ENCODE measurements around the gene AHRR. TPM values are rescaled to one million over a fixed set of nuclear protein-coding genes. Genes with fewer than 3 reads are reported as not detected.
A peak's percentile ranks its signal among the peaks of the same experiment; 100 is the strongest.

AHRR gene
- total and polyA plus RNA-seq, 8 donors, result 0.63 to 47.8 (median 1.1) TPM; not detected in 1

DNA sequence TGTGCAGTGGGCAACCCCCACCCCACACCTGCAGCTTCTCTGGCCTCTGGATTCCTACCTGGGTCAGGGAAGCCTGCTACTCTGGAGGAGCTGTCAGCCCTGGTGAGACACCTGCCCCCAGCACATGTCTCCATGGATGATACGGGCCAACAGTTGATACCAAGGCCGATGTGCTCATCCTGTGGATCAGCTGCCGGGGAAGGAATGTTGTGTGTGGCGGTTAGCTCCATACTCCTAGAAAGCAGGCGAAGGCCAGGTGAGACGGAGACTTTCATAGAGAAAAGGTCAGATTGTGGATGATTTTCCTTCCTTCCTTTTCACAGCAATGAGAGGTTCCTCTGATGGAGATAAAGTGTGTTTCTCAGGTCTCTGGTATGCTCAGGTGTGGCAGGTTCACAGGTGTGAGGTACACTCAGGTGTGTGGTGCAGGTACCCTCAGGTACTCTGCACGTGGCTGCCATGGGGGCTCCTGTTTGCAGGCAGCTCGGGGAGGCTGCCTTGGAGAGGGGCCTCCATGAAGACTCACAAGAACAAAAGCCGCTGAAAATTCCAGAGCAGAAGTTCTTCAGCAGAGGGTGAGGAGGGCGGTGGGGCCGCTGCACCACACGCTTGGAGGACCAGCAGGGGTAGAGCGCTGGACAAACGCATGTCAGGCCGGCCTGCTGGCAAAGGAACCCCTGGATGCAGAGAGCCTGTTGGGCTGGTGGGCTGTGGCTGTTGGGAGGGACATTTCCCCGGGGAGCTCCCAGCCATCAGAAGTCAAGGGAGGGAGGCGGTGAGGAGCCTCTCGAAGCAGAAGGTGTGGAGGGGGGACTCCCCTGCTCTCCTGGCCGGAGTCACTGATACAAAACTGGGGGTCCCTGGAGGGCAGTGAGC lies 5.1 kb upstream of the AHRR start:
- Histone ChIP-seq H3K27ac (no peak overlapping the region), H3K4me1 (peaks cover 12 to 26% (median 14%) of the 10 kb centered on the region in 4 donors), H3K27me3 (peaks cover 9 to 34% (median 32%) of the 10 kb centered on the region in 3 donors), H3K4me3 (no peak overlapping the region), H3K36me3 (peaks cover 10 to 60% (median 59%) of the 10 kb centered on the region in 4 donors), H3K9me3 (no peaks in the 10 kb centered on the region)
- TF ChIP-seq EP300 (IDR thresholded peaks at IDR 0.05) (no peak), POLR2AphosphoS5 (IDR thresholded peaks at IDR 0.05) (no peak), POLR2A (IDR thresholded peaks at IDR 0.05) (no peak)
- TF ChIP-seq, protein P1, sequence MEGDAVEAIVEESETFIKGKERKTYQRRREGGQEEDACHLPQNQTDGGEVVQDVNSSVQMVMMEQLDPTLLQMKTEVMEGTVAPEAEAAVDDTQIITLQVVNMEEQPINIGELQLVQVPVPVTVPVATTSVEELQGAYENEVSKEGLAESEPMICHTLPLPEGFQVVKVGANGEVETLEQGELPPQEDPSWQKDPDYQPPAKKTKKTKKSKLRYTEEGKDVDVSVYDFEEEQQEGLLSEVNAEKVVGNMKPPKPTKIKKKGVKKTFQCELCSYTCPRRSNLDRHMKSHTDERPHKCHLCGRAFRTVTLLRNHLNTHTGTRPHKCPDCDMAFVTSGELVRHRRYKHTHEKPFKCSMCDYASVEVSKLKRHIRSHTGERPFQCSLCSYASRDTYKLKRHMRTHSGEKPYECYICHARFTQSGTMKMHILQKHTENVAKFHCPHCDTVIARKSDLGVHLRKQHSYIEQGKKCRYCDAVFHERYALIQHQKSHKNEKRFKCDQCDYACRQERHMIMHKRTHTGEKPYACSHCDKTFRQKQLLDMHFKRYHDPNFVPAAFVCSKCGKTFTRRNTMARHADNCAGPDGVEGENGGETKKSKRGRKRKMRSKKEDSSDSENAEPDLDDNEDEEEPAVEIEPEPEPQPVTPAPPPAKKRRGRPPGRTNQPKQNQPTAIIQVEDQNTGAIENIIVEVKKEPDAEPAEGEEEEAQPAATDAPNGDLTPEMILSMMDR (IDR thresholded peaks at IDR 0.05), result no peak
- DNase-seq, result no peak
- intact Hi-C loops (cut with DNase I; ENCODE audit: low total_unique reads), result no loop called here
- WGBS, 5 donors, result 83 to 89% (median 89%) methylated on average over 17 to 19 of the region's 19 CpGs

DNA sequence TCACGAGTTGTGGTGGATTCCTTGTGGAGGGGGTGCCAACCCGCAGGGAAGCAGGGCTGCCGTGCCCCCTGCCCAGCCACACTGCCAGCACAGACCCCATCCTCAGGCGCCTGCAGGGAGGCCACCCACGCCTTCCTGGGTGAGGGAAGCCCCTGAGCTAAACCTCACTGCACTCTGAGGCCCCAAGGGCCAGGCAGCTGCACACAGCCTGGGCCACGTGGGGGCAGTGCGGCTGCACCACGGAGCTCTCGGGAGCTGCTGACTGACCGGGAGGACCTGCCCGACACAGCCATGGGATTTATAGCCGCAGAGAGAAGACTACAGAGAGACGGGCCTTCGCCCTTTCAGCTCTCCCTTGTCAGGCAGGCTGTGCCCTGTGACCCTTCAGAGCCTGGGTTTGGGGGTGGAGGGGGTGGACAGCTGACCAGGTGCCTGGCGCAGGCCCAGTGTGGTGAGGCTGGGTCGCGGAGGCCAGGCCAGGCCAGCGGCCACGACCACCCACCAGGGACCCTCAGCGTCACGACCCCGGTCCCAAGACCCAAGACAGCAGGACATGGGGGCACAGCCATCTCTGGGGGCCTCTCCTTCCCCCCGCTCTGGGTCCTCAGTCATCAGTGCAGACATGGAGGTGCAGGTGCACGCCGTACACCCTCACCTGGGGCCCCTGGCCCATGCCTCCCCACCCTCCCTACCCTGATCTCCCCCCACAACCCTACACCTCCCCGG lies 4.3 kb upstream of the AHRR start:
- H3K4me3 ChIP-seq, result no peak overlapping the region
- peaks cover 10 to 52% (median 51%) of the 10 kb centered on the region in 4 donors for H3K36me3 ChIP-seq
- intact Hi-C loops (cut with DNase I; ENCODE audit: low total_unique reads), result no loop called here
- H3K4me1 ChIP-seq, result peaks cover 20 to 34% (median 22%) of the 10 kb centered on the region in 4 donors
- WGBS, 5 donors, result 50 to 59% (median 54%) methylated on average over 17 to 26 of the region's 26 CpGs
- no peak overlapping the region for H3K27ac ChIP-seq
- no peaks in the 10 kb centered on the region for H3K9me3 ChIP-seq
- H3K27me3 ChIP-seq, result peaks cover 9 to 42% (median 40%) of the 10 kb centered on the region in 3 donors
- TF ChIP-seq EP300 (IDR thresholded peaks at IDR 0.05), result no peak
- TF ChIP-seq, protein P1 (IDR thresholded peaks at IDR 0.05), result peak in 4 of 7 experiments; percentile 13 to 42 (median 29)
- DNase-seq, result peak in 1 of 2 donors; percentile 85

DNA sequence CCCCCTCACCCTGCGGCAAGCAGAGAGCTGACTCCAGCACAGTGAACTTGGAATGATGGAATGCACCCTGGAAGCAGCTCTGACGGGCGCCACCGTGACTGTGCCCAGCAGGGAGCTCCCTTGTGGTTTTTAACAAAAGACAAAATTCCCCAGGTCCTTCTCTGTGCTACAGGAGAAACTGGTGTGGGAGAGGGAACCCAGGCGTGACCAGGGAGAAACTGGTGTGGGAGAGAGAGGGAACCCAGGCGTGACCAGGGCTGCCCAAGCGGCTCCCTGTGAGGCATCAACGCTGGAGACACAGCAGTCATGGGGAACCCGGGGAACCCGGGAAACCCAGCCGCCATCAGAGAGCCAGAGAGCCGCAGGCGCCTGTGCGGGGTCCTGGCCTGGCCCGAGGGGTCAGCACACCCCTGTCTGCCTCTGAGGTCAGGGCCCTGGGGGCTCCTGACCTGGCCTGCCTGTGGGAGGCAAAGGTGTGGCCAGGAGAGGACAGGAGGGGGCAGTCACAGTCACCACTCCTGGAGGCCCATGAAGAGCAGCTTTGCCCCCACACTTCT lies 3.1 kb upstream of the AHRR start:
- peaks cover 9 to 54% (median 50%) of the 10 kb centered on the region in 3 donors for H3K27me3 ChIP-seq
- H3K4me3 ChIP-seq, result no peak overlapping the region
- no peak overlapping the region for H3K27ac ChIP-seq
- TF ChIP-seq EP300 (IDR thresholded peaks at IDR 0.05) (no peak), POLR2AphosphoS5 (IDR thresholded peaks at IDR 0.05) (no peak), POLR2A (IDR thresholded peaks at IDR 0.05) (no peak)
- TF ChIP-seq, protein P1 (IDR thresholded peaks at IDR 0.05), result no peak
- no peak for DNase-seq
- WGBS, 5 donors, result 28 to 48% (median 32%) methylated on average over 9 to 15 of the region's 15 CpGs
- no peaks in the 10 kb centered on the region for H3K9me3 ChIP-seq
- intact Hi-C loops (cut with DNase I; ENCODE audit: low total_unique reads), result no loop called here
- peaks cover 23 to 41% (median 27%) of the 10 kb centered on the region in 4 donors for H3K4me1 ChIP-seq
- peaks cover 10 to 42% (median 40%) of the 10 kb centered on the region in 4 donors for H3K36me3 ChIP-seq

DNA sequence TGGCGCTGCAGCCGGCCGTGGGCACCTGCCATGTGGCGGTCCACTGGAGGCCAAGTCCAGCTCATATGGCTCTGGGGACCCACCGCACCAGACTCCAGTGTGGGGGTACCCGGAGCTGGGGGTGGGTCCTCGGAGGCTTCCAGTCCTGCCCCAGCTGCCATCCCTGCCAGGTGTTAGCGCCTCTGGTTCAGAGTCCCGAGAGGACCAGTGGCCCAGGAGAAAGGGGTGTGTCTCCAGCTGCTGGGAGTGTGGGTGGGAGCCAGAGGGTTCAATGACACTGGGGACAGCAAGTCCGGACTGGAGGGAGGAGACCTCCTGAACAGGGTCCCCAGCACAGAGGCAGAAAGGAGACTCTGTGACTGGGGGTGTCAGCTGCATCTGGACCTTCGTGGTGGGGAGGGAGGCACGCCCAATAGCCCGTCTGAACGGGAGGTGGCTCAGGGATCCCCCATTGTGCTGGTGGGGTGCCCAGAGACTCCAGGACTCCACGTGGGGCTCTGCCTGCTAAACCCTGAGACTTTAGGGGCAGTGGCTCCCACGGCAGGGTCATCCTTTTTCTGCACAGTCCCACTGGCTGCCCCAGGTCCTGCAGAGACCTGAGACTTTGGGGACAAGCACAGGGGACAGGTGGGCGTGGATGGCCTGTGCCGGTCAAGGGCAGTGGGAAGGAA lies 2.4 kb upstream of the AHRR start:
- 35 to 51% (median 42%) methylated on average over 12 to 18 of the region's 18 CpGs for WGBS, 5 donors
- Histone ChIP-seq H3K36me3 (peaks cover 9 to 35% (median 34%) of the 10 kb centered on the region in 4 donors), H3K4me1 (peaks cover 23 to 41% (median 27%) of the 10 kb centered on the region in 4 donors), H3K27me3 (peaks cover 9 to 60% (median 50%) of the 10 kb centered on the region in 3 donors), H3K4me3 (no peak overlapping the region), H3K27ac (no peak overlapping the region), H3K9me3 (no peaks in the 10 kb centered on the region)
- intact Hi-C loops (cut with DNase I; ENCODE audit: low total_unique reads), result no loop called here
- no peak for TF ChIP-seq POLR2A (IDR thresholded peaks at IDR 0.05)
- TF ChIP-seq, protein P1 (IDR thresholded peaks at IDR 0.05), result no peak
- TF ChIP-seq POLR2AphosphoS5 (IDR thresholded peaks at IDR 0.05), result no peak
- TF ChIP-seq EP300 (IDR thresholded peaks at IDR 0.05), result no peak
- no peak for DNase-seq

Data from stomach (tissue), 9 donors.